Measurements from ENCODE around the gene CNNM3. TPM values are rescaled to one million over a fixed set of nuclear protein-coding genes. Genes with fewer than 3 reads are reported as not detected.
"Not testable (repeated sequence)": the region's sequence is repeated elsewhere in the genome, so short reads cannot be mapped to it uniquely, and the experiment has no call there.

CNNM3 gene
- total and polyA plus RNA-seq, 5 donors: 7.2 to 14.5 (median 11.0) TPM

GRCh38 chr2:96800061-96801004 lies 15.7 kb upstream of the CNNM3 start:
- H3K27me3 ChIP-seq (ENCODE audit: control insufficient read depth, insufficient read depth): no peaks in the 10 kb centered on the region
- no peak overlapping the region for H3K4me3 ChIP-seq (ENCODE audit: low read length)
- no peaks in the 10 kb centered on the region for H3K9me3 ChIP-seq (ENCODE audit: control insufficient read depth, low read length)
- no peaks in the 10 kb centered on the region for H3K4me1 ChIP-seq (ENCODE audit: control insufficient read depth, insufficient read depth, low read length)
- ATAC-seq: peak in 1 of 2 donors; percentile 32
- no peak overlapping the region for H3K27ac ChIP-seq (ENCODE audit: low read length)
- DNase-seq: no peak
- intact Hi-C loops (cut with DNase I): loop anchor here in 1 of 4 donors (5.0 kb wide), 1 partner anchor 38 kb away; the partner anchor contains the start of gene CNNM4
- WGBS: 88% methylated on average over 27 of the region's 27 CpGs

DNA sequence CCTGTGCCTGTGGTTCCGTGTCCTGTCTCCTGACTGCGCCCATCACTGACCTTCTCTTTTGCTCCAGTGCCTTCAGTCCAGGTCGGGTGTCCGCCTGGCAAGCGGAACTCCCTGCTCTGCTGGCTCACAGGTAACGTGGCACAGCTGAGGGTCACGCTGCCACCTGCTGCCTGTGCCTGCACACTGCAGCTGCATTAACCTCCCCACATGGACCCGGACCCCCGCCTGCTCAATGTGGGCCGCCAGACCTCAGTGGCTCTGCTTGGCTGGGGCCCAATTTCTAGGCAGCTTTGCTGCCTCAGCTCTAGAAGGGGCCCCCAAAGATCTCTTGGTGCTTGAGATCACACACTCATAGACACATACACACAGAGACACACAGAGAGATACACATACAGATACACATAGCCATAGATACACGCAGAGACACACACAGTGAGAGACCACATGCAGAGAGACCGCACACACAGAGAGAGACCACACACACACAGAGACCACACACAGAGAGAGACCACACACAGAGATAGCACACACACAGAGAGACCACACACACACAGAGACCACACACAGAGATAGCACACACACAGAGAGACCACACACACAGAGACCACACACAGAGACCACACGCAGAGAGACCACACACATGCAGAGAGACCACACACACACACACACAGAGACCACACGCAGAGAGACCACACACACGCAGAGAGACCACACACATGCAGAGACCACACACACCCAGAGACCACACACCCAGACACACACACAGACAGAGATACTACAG lies 14.9 kb upstream of the CNNM3 start:
- intact Hi-C loops (cut with DNase I): loop anchor here in 1 of 4 donors (5.0 kb wide), 1 partner anchor 39 kb away; the partner anchor contains the start of gene CNNM4
- H3K27ac ChIP-seq (ENCODE audit: low read length): no peak overlapping the region

GRCh38 chr2:96801786-96802595 lies 14.1 kb upstream of the CNNM3 start:
- WGBS: 74% methylated on average over 10 of the region's 10 CpGs
- Histone ChIP-seq H3K9me3 (ENCODE audit: control insufficient read depth, low read length) (no peaks in the 10 kb centered on the region), H3K27ac (ENCODE audit: low read length) (no peak overlapping the region), H3K27me3 (ENCODE audit: control insufficient read depth, insufficient read depth) (no peaks in the 10 kb centered on the region), H3K4me3 (ENCODE audit: low read length) (no peak overlapping the region), H3K4me1 (ENCODE audit: control insufficient read depth, insufficient read depth, low read length) (no peaks in the 10 kb centered on the region)
- DNase-seq (no peak), ATAC-seq (no peak)
- intact Hi-C loops (cut with DNase I): loop anchor here in 1 of 4 donors (5.0 kb wide), 1 partner anchor 40 kb away; the partner anchor contains the start of gene CNNM4

More for the DNA sequence above, 14.9 kb upstream of the CNNM3 start:
- ATAC-seq: peak; percentile 84 to 85
- Histone ChIP-seq H3K4me3 (ENCODE audit: low read length) (no peak overlapping the region), H3K27me3 (ENCODE audit: control insufficient read depth, insufficient read depth) (no peaks in the 10 kb centered on the region), H3K9me3 (ENCODE audit: control insufficient read depth, low read length) (no peaks in the 10 kb centered on the region), H3K4me1 (ENCODE audit: control insufficient read depth, insufficient read depth, low read length) (no peaks in the 10 kb centered on the region)
- DNase-seq: peak; percentile 69 to 89 (median 87)
- WGBS: 50% methylated on average over 15 of the region's 15 CpGs

DNA sequence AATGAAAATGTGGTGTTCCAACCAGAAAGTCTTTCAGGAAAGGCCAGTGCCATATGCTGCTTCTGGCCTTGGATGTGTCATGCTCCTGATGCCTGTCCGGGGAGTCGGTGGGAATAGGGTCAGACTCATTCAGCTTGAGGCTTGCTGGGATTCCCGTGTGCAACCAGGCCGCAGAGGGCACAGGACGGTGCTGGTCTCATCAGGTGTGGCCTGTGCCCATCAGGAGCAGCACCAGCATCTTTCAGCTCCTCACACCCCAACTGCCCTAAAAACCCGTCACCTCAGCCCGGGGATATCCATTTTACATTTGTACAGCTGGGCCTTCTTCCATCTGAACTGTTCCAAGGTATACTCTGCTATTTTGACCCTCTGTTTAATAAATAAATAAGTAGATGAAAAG lies 13.3 kb upstream of the CNNM3 start:
- DNase-seq: no peak
- no peak for ATAC-seq
- Histone ChIP-seq H3K27me3 (ENCODE audit: control insufficient read depth, insufficient read depth) (no peaks in the 10 kb centered on the region), H3K4me1 (ENCODE audit: control insufficient read depth, insufficient read depth, low read length) (no peaks in the 10 kb centered on the region), H3K27ac (ENCODE audit: low read length) (no peak overlapping the region), H3K4me3 (ENCODE audit: low read length) (no peak overlapping the region), H3K9me3 (ENCODE audit: control insufficient read depth, low read length) (no peaks in the 10 kb centered on the region)
- intact Hi-C loops (cut with DNase I): loop anchor here in 1 of 4 donors (5.0 kb wide), 1 partner anchor 40 kb away; the partner anchor contains the start of gene CNNM4
- 93% methylated on average over 7 of the region's 7 CpGs for WGBS

- ATAC-seq (no peak), DNase-seq (no peak)
- intact Hi-C loops (cut with DNase I): loop anchor here in 1 of 4 donors (5.0 kb wide), 1 partner anchor 43 kb away; the partner anchor contains the start of gene CNNM4
- Histone ChIP-seq H3K9me3 (ENCODE audit: control insufficient read depth, low read length) (no peaks in the 10 kb centered on the region), H3K27me3 (ENCODE audit: control insufficient read depth, insufficient read depth) (no peaks in the 10 kb centered on the region), H3K4me3 (ENCODE audit: low read length) (no peak overlapping the region), H3K4me1 (ENCODE audit: control insufficient read depth, insufficient read depth, low read length) (no peaks in the 10 kb centered on the region), H3K27ac (ENCODE audit: low read length) (no peak overlapping the region)
Measured at GRCh38 chr2:96804986-96805385, 11.1 kb upstream of the CNNM3 start.

DNA sequence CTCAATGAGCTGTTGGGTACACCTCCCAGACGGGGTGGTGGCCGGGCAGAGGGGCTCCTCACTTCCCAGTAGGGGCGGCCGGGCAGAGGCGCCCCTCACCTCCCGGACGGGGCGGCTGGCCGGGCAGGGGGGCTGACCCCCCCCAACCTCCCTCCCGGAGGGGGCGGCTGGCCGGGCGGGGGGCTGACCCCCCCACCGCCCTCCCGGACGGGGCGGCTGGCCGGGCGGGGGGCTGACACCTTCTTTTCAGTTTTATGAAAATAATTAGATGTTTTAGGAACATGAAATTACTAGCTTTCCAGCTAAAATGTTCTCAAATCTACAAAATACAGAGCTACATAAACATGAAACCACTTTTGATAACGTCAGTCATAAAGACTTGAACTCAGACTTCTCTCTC lies 10.1 kb upstream of the CNNM3 start:
- DNase-seq; H3K4me1 ChIP-seq (ENCODE audit: control insufficient read depth, insufficient read depth, low read length); ATAC-seq; H3K9me3 ChIP-seq (ENCODE audit: control insufficient read depth, low read length); intact Hi-C loops (cut with DNase I); H3K27me3 ChIP-seq (ENCODE audit: control insufficient read depth, insufficient read depth); H3K4me3 ChIP-seq (ENCODE audit: low read length); H3K27ac ChIP-seq (ENCODE audit: low read length): not testable (repeated sequence)
- 94% methylated on average over 15 of the region's 20 CpGs for WGBS

DNA sequence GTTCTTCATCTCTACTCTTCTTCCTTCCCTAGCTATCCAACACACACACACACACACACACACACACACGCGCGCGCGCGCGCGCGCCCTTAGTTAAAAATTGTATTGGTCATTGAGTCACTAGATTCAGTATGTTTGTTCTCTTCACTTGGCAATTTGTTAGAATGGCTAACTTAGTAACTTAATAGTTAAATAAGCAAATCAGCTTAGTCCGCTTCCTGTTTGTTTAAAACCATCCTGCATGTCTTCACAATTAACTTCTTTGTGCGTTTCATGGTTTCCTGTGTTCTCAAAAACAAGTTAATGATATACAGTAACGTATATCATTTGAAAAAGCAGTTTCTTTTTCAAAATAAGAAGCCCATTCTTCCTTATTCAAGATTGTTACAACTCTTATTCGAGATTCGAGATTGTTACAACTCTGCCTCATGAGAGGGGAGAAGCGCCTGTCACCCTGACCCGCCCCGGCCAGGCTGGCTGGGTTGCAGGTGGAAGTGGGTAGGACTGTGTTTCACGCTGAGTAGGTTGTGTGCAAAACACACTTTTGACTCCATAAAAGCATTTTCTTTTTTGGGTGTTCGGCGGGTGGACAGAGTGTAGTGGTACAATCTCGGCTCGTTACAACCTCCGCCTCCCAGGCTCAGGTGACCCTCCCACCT lies 9.5 kb upstream of the CNNM3 start:
- H3K4me1 ChIP-seq (ENCODE audit: control insufficient read depth, insufficient read depth, low read length): peaks cover 9% of the 10 kb centered on the region
- WGBS: 83% methylated on average over 23 of the region's 23 CpGs
- DNase-seq (no peak), ATAC-seq (no peak)
- H3K27ac ChIP-seq (ENCODE audit: low read length): no peak overlapping the region
- H3K27me3 ChIP-seq (ENCODE audit: control insufficient read depth, insufficient read depth): no peaks in the 10 kb centered on the region
- no peak overlapping the region for H3K4me3 ChIP-seq (ENCODE audit: low read length)
- no peaks in the 10 kb centered on the region for H3K9me3 ChIP-seq (ENCODE audit: control insufficient read depth, low read length)
- intact Hi-C loops (cut with DNase I): no loop called here

GRCh38 chr2:96807127-96807471 lies 9.0 kb upstream of the CNNM3 start:
- intact Hi-C loops (cut with DNase I): no loop called here
- Histone ChIP-seq H3K4me1 (ENCODE audit: control insufficient read depth, insufficient read depth, low read length) (peaks cover 11% of the 10 kb centered on the region), H3K27me3 (ENCODE audit: control insufficient read depth, insufficient read depth) (no peaks in the 10 kb centered on the region), H3K4me3 (ENCODE audit: low read length) (no peak overlapping the region), H3K27ac (ENCODE audit: low read length) (no peak overlapping the region), H3K9me3 (ENCODE audit: control insufficient read depth, low read length) (no peaks in the 10 kb centered on the region)
- ATAC-seq (no peak), DNase-seq (no peak)
- WGBS: 96% methylated on average over 10 of the region's 10 CpGs

GRCh38 chr2:96808176-96808837 lies 7.8 kb upstream of the CNNM3 start:
- H3K27ac ChIP-seq (ENCODE audit: low read length): no peak overlapping the region
- no peak for DNase-seq
- ATAC-seq: peak in 1 of 2 donors; percentile 18

More at GRCh38 chr2:96808176-96808837, 7.8 kb upstream of the CNNM3 start:
- WGBS: 77% methylated on average over 10 of the region's 10 CpGs
- peaks cover 14% of the 10 kb centered on the region for H3K4me1 ChIP-seq (ENCODE audit: control insufficient read depth, insufficient read depth, low read length)
- no peak overlapping the region for H3K4me3 ChIP-seq (ENCODE audit: low read length)
- intact Hi-C loops (cut with DNase I): no loop called here
- no peaks in the 10 kb centered on the region for H3K9me3 ChIP-seq (ENCODE audit: control insufficient read depth, low read length)
- H3K27me3 ChIP-seq (ENCODE audit: control insufficient read depth, insufficient read depth): no peaks in the 10 kb centered on the region
